GM21619 (cell line): ENCODE measurements around the gene SLC25A26.

Source experiments
- ATAC-seq: cut with Tn5 transposase; IDR thresholded peaks from one replicate; pipeline ENCODE4 v1.9.1; 2021; ENCODE audit not compliant: unreplicated experiment

The SLC25A26 gene

DNA sequence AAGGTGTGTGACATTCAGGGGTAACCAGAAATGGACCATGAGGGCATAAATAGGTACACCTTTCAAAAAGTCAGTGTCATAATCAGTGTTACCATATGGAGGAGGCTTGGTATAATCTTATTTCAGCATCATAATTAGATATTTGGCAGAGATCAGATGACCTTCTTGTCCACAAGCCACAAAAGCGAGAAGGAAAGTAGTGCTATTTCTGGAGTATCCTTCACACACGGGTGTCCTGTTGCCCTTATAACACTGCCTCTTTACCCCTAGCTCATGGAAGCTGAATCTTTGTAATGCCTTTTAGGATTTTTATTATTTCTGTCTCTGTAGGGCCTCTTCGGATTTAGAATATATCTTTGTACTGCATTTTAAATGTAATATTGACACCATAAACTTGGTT, 147.2 kb downstream of the SLC25A26 start:
- ATAC-seq: no peak

- no peak for ATAC-seq
Measured at GRCh38 chr3:66370179-66370578, 149.4 kb downstream of the SLC25A26 start.

- ATAC-seq: no peak
Measured at GRCh38 chr3:66371432-66371831, 150.6 kb downstream of the SLC25A26 start.

DNA sequence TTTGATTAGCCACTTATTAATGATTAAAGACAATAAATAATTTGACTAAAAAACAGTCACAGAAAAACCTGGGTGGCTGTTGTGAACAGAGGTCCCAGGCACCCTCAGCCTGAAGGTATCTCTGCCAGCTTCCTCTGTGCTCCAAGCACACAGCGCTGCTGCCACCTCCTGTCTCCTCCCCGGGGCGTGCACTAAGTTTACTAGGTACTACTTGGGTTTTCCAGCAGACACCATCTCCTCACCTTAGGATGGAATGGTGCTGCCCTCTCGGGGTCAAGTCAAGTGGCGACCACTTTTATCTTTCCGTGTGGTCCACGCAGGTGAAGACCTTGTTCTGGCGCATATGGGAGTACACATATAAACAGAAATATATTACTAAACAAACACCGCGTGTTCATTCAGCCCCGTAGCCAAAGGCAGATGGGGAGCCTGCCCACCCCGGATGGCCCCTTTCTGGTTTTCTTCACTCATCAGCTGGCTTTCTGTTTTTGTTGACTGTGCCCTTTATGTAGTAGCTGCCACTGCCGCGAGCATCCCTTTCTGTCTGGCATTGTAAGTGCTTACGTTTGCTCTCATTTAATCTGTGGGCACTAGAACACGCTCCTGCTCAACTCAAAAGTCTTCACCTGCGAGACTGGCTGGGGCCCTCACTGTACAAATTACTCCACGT, 152.0 kb downstream of the SLC25A26 start:
- no peak for ATAC-seq

DNA sequence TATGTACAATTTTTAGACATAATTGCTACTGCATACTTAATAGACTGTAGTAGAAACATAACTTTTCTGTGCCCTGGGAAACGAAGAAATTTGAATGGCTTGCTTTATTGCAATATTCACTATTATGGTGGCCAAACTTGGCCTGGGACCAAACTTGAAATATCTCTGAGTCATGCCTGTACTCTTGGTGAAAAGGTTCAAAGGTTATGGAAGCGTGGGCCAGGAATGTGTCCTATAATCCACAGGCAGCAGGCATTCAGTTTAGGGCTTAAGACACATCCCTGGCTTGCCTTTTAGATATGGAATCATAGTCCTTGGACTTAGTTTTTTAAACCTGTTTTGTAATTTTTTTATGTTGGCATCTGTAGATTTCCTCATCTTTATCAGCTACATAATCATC, 155.8 kb downstream of the SLC25A26 start:
- no peak for ATAC-seq

GRCh38 chr3:66377800-66378199, 157.0 kb downstream of the SLC25A26 start:
- no peak for ATAC-seq

DNA sequence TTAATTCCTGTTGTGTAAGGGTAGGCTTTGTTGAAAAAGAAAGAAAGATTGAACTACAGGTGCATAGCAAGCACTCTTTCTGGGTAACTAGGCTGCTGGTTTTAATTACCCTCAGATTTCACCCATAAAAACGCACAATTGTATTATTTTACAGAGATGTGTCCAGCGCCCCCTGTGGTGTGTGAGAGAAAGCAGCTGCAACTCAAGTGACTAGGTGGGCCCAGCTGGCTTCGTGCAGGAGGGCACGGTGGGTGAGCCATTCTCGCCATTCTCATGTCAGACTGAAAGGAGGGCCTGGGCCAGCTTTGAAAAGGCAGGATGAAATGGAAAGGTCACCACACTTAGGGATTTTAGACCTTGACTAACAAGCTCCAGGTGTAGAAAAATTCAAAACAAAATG, 157.5 kb downstream of the SLC25A26 start:
- no peak for ATAC-seq

GRCh38 chr3:66379565-66379964, 158.8 kb downstream of the SLC25A26 start:
- no peak for ATAC-seq

GRCh38 chr3:66380200-66380932, 159.6 kb downstream of the SLC25A26 start:
- ATAC-seq: no peak

DNA sequence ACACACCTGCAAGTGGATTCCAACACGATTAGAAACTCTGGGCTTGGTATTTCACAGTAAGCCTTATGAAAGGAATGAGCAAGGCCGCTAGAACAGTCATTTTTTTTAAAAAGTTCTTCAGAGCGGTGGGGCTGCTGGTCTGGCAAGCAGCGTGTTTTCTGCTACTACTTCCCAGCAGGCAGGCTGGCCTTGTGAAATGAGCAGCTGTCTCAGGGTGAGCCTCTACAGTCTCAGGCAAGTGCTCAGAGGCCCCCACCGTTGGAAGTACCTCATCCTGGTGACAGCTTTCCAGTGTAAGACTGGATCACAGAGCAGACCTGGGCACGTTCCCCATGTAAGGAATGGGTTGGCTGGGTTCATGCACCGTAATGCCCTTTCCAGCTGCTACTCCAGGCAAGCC, 160.8 kb downstream of the SLC25A26 start:
- no peak for ATAC-seq

- no peak for ATAC-seq
Measured at GRCh38 chr3:66382142-66382541, 161.3 kb downstream of the SLC25A26 start.

GRCh38 chr3:66383023-66383422, 162.2 kb downstream of the SLC25A26 start:
- ATAC-seq: no peak

DNA sequence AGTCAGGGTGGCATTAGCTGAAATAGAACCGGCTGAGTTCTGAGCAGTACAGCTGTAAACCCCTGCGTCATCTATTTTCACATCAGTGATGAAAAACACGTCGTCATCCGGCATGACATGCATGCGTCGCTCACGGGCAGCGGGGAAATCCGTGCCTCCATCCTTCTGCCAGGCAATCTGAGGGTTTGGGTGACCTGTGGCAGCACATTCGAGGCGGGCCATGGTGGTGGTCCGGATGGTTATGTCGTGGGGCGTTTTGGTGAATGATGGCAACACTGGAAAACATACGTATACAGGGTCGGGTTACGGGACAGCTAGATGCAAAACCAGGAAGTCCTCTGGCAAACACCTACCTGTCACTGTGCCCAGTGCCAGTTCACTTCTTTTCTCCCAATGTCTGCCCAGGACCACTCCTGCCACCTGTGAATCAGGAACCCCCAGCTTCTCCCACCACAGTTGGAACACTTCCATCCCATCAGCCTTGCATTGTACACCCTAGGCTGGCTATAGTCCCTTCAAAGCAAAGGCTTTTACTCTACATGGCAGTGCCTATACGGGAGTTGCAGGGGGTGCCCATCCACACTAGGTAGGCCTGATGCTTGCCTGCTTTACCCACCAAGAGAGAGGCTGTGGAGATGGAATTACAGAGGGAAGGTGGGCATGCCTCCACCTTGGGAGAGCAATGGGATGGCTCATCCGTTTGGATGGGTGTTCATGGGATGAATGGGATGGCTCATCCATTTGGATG, 163.4 kb downstream of the SLC25A26 start:
- no peak for ATAC-seq

DNA sequence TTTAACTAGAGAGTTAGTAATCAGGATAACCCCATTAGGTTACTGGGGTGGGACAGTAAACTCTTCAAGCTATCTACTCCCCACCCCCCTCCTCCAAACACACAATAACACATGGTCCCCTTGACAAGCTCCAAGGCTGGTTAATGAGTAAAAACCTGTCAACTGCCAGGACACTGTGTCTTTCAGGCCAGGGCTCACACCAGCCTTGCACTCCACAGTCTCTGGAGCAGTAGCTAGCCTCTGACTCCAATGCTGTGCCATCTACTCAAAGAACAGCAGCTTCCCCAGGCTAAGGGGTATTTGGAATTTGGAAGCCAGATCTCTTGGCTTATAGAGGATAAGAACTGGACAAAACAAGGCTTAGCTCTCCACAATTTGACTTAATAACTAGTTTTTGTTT, 164.3 kb downstream of the SLC25A26 start:
- ATAC-seq: no peak

- ATAC-seq: peak; percentile 82
Measured at GRCh38 chr3:66386011-66386924, 165.5 kb downstream of the SLC25A26 start.

- peak; percentile 48 for ATAC-seq
Measured at GRCh38 chr3:66386925-66387650, 166.3 kb downstream of the SLC25A26 start.

DNA sequence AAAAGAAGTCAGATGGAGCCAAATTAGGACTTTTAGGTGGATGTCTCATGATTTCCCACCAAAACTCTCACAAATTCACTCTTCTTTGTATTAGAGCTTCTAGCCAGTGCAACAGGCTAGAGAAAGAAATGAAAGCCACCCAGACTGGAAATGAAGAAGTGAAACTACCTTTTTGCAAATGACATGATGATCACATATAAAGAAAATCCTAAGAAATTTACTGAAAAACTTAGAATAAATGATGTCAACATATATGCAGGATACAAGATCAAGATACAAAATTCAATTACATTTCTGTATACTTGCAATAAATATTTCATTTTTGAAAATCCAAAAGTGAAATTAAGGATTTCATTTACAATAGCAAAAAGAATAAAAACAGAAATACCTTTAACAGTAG, 169.2 kb downstream of the SLC25A26 start:
- peak; percentile 11 for ATAC-seq

DNA sequence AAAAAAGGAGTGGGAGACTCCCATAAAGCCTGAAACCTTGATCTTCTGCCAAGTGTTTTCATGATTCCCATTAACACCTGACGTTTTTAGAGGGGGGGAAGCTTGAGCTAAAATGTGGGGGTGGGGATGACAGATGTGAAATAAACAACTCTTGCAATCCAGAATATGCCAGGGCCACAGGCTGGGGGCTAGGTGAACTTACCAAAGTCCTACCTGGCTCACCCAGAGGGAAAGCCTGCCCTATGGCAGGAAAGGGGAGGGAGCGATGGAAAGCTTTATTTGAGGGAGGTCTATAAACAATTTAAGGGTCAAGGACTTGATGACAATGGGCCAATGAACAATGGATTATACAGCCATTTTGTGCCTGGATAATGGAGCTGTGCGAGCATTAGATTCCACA, 171.7 kb downstream of the SLC25A26 start:
- ATAC-seq: no peak

DNA sequence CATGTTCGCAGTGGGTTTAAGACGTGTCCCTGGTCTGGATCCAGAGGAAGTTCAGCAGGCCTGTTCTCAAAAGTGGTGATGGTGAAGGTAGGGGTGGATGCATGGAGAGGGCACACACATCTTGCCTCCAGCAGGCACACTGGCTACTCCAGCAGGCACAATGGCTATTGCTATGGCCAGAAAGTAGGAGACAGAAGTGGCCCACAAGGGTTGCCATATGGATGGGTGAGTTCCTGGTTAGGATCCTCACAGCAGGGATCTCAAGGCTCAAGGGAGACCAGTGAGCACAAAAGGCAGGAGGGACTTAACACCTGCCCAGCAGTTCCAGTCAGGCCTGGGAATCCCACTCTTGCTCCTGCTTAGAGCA, 172.1 kb downstream of the SLC25A26 start:
- ATAC-seq: no peak

DNA sequence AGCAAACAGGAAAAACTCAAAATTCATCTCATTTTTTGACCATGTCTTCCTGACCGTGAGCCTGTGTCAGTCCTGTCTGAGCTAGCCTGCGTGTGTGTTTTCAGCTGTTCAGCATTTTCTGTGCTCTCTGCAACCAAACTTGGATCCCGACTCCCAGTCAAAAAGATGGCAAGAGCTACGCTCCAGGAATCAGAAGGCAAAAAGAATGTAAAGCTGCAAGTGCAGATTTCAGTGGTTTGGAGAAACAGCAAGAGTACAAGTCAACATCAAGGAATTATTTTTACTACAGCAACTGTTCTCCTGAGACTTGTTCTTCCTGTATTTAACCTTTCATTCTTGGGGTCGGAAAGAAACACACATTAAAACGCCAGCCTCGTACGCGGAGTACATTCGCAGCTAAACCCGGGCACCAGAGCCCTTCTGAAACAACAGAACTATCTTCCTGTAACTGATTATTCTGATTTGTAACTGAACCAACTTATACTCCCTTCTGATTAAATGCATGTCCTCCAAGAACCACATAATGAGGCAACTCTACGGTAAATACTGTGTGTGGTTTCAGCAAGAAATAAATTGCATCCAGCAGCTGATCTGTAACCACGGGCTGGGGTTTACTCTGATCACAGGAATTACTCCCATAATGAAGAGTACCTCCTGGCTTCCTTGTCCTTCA, 172.7 kb downstream of the SLC25A26 start:
- ATAC-seq: peak; percentile 4
